ENCODE results near the gene EFS. TPM values are rescaled to one million over a fixed set of nuclear protein-coding genes. Genes with fewer than 3 reads are reported as not detected.

The EFS gene
- total and polyA plus RNA-seq, 4 experiments from 2014 or later, result not detected

- H3K27me3 Mint-ChIP-seq, result peaks cover 23 to 28% of the 10 kb centered on the region in 2 donors
- no peaks in the 10 kb centered on the region for H3K4me1 Mint-ChIP-seq
- H3K36me3 ChIP-seq (ENCODE audit: insufficient read depth, low read length), result no peaks in the 10 kb centered on the region
- H3K36me3 Mint-ChIP-seq, result no peaks in the 10 kb centered on the region
- no peaks in the 10 kb centered on the region for H3K4me1 ChIP-seq (ENCODE audit: insufficient read depth, low read length)
- intact Hi-C loops (cut with micrococcal nuclease), result no loop called here
- no peak overlapping the region for H3K4me3 Mint-ChIP-seq
- no peaks in the 10 kb centered on the region for H3K9me3 ChIP-seq (ENCODE audit: control insufficient read depth in 1 of 2, low read length in 2 of 2)
- CTCF ChIA-PET (ENCODE audit: partially characterized antibody), result interaction anchor here (1.1 to 1.8 kb wide), 2 partner anchors 10 to 20 kb away, joined by 4 to 7 read pairs; no protein-coding TSS in a partner anchor
- H3K27me3 ChIP-seq (ENCODE audit: insufficient read depth, low read length), result peaks cover 6% of the 10 kb centered on the region
- no peak overlapping the region for H3K27ac Mint-ChIP-seq
- DNase-seq, result no peak
- POLR2A ChIA-PET (ENCODE audit: partially characterized antibody), result no interaction called here
- H3K9me3 Mint-ChIP-seq, result no peaks in the 10 kb centered on the region
- no peak overlapping the region for H3K27ac ChIP-seq (ENCODE audit: low read depth, low read length)
- H3K4me3 ChIP-seq (ENCODE audit: low read length in 2 of 2), result no peak overlapping the region
Measured at GRCh38 chr14:23359722-23360447, 5.1 kb downstream of the EFS start.

- Histone ChIP-seq H3K36me3 (ENCODE audit: insufficient read depth, low read length) (no peaks in the 10 kb centered on the region), H3K27me3 (ENCODE audit: insufficient read depth, low read length) (peaks cover 2% of the 10 kb centered on the region), H3K27ac (ENCODE audit: low read depth, low read length) (no peak overlapping the region), H3K4me3 (ENCODE audit: low read length in 2 of 2) (no peak overlapping the region), H3K9me3 (ENCODE audit: control insufficient read depth in 1 of 2, low read length in 2 of 2) (no peaks in the 10 kb centered on the region), H3K4me1 (ENCODE audit: insufficient read depth, low read length) (no peaks in the 10 kb centered on the region)
- H3K4me1 Mint-ChIP-seq, result no peaks in the 10 kb centered on the region
- DNase-seq, result no peak
- H3K4me3 Mint-ChIP-seq, result no peak overlapping the region
- CTCF ChIA-PET (ENCODE audit: partially characterized antibody), result no interaction called here
- H3K9me3 Mint-ChIP-seq, result no peaks in the 10 kb centered on the region
- intact Hi-C loops (cut with micrococcal nuclease), result no loop called here
- H3K27me3 Mint-ChIP-seq, result peaks cover 21 to 27% of the 10 kb centered on the region in 2 donors
- POLR2A ChIA-PET (ENCODE audit: partially characterized antibody), result no interaction called here
- no peaks in the 10 kb centered on the region for H3K36me3 Mint-ChIP-seq
- no peak overlapping the region for H3K27ac Mint-ChIP-seq
Measured at GRCh38 chr14:23359167-23359626, 5.8 kb downstream of the EFS start.

- ChIA-PET POLR2A (ENCODE audit: partially characterized antibody) (no interaction called here), CTCF (ENCODE audit: partially characterized antibody) (interaction anchor here (1.1 kb wide), 1 partner anchor 32 kb away, joined by 3 read pairs; no protein-coding TSS in a partner anchor)
Measured at GRCh38 chr14:23358553-23359166, 6.3 kb downstream of the EFS start.

GRCh38 chr14:23358042-23358441, 6.9 kb downstream of the EFS start:
- no peak overlapping the region for H3K4me3 ChIP-seq (ENCODE audit: low read length in 2 of 2)
- H3K4me1 Mint-ChIP-seq, result peaks cover 2 to 9% (median 3%) of the 10 kb centered on the region in 4 donors
- POLR2A ChIA-PET (ENCODE audit: partially characterized antibody), result no interaction called here
- peaks cover 24 to 32% of the 10 kb centered on the region in 2 donors for H3K27me3 Mint-ChIP-seq
- H3K9me3 Mint-ChIP-seq, result no peaks in the 10 kb centered on the region
- H3K4me3 Mint-ChIP-seq, result no peak overlapping the region
- no peaks in the 10 kb centered on the region for H3K36me3 ChIP-seq (ENCODE audit: insufficient read depth, low read length)
- intact Hi-C loops (cut with micrococcal nuclease), result no loop called here
- H3K27ac Mint-ChIP-seq, result no peak overlapping the region
- H3K27me3 ChIP-seq (ENCODE audit: insufficient read depth, low read length), result peaks cover 4% of the 10 kb centered on the region
- CTCF ChIA-PET (ENCODE audit: partially characterized antibody), result interaction anchor here (1.1 kb wide), 1 partner anchor 31 kb away, joined by 3 read pairs; no protein-coding TSS in a partner anchor
- no peaks in the 10 kb centered on the region for H3K9me3 ChIP-seq (ENCODE audit: control insufficient read depth in 1 of 2, low read length in 2 of 2)
- H3K27ac ChIP-seq (ENCODE audit: low read depth, low read length), result no peak overlapping the region
- DNase-seq, result no peak
- no peaks in the 10 kb centered on the region for H3K4me1 ChIP-seq (ENCODE audit: insufficient read depth, low read length)
- H3K36me3 Mint-ChIP-seq, result no peaks in the 10 kb centered on the region

More at GRCh38 chr14:23358553-23359166, 6.3 kb downstream of the EFS start:
- Histone ChIP-seq H3K4me3 (ENCODE audit: low read length in 2 of 2) (no peak overlapping the region), H3K4me1 (ENCODE audit: insufficient read depth, low read length) (no peaks in the 10 kb centered on the region), H3K36me3 (ENCODE audit: insufficient read depth, low read length) (no peaks in the 10 kb centered on the region), H3K27me3 (ENCODE audit: insufficient read depth, low read length) (peaks cover 4% of the 10 kb centered on the region), H3K9me3 (ENCODE audit: control insufficient read depth in 1 of 2, low read length in 2 of 2) (no peaks in the 10 kb centered on the region), H3K27ac (ENCODE audit: low read depth, low read length) (no peak overlapping the region)
- Mint-ChIP-seq H3K9me3 (no peaks in the 10 kb centered on the region), H3K4me1 (peaks cover 0 to 3% (median under 1%) of the 10 kb centered on the region in 4 donors), H3K27me3 (peaks cover 23 to 30% of the 10 kb centered on the region in 2 donors), H3K4me3 (no peak overlapping the region), H3K27ac (no peak overlapping the region), H3K36me3 (no peaks in the 10 kb centered on the region)
- intact Hi-C loops (cut with micrococcal nuclease), result no loop called here
- no peak for DNase-seq

GRCh38 chr14:23357261-23357660, 7.7 kb downstream of the EFS start:
- CTCF ChIA-PET (ENCODE audit: partially characterized antibody), result interaction anchor here (1.1 kb wide), 1 partner anchor 31 kb away, joined by 3 read pairs; no protein-coding TSS in a partner anchor
- Histone ChIP-seq H3K9me3 (ENCODE audit: control insufficient read depth in 1 of 2, low read length in 2 of 2) (no peaks in the 10 kb centered on the region), H3K27me3 (ENCODE audit: insufficient read depth, low read length) (peaks cover 4% of the 10 kb centered on the region), H3K4me1 (ENCODE audit: insufficient read depth, low read length) (no peaks in the 10 kb centered on the region), H3K27ac (ENCODE audit: low read depth, low read length) (no peak overlapping the region), H3K4me3 (ENCODE audit: low read length in 2 of 2) (no peak overlapping the region), H3K36me3 (ENCODE audit: insufficient read depth, low read length) (no peaks in the 10 kb centered on the region)
- POLR2A ChIA-PET (ENCODE audit: partially characterized antibody), result no interaction called here
- Mint-ChIP-seq H3K9me3 (no peaks in the 10 kb centered on the region), H3K4me1 (peaks cover 4 to 13% (median 7%) of the 10 kb centered on the region in 4 donors), H3K36me3 (no peaks in the 10 kb centered on the region), H3K27me3 (peaks cover 27 to 35% of the 10 kb centered on the region in 2 donors), H3K4me3 (no peak overlapping the region), H3K27ac (no peak overlapping the region)
- DNase-seq, result no peak
- intact Hi-C loops (cut with micrococcal nuclease), result no loop called here

DNA sequence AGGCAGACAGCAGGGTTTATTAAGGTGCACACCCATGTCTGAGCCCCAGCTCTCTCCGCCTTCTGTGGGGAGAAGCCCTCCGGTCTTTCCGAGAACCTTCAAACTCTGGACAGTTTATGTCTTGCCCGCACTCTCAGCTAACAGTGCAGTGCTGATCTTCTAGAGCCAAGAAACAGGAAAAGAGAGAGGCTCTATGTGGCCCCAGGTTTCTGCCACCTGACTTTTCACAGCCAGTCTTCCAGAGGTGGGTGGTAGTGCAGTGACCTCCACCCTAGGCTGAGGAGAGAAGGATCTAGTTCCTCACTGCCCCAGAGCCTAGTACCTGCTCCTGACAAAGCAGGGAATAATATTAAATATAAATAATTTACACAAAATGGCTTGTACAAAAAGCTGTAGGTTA, 8.3 kb downstream of the EFS start:
- Mint-ChIP-seq H3K27me3 (peaks cover 27 to 35% of the 10 kb centered on the region in 2 donors), H3K4me3 (no peak overlapping the region), H3K9me3 (no peaks in the 10 kb centered on the region), H3K36me3 (no peaks in the 10 kb centered on the region), H3K27ac (no peak overlapping the region), H3K4me1 (peaks cover 4 to 13% (median 7%) of the 10 kb centered on the region in 4 donors)
- intact Hi-C loops (cut with micrococcal nuclease), result no loop called here
- peaks cover 4% of the 10 kb centered on the region for H3K4me1 ChIP-seq (ENCODE audit: insufficient read depth, low read length)
- no peak overlapping the region for H3K27ac ChIP-seq (ENCODE audit: low read depth, low read length)
- H3K36me3 ChIP-seq (ENCODE audit: insufficient read depth, low read length), result no peaks in the 10 kb centered on the region
- H3K4me3 ChIP-seq (ENCODE audit: low read length in 2 of 2), result no peak overlapping the region
- ChIA-PET POLR2A (ENCODE audit: partially characterized antibody) (no interaction called here), CTCF (ENCODE audit: partially characterized antibody) (no interaction called here)
- H3K9me3 ChIP-seq (ENCODE audit: control insufficient read depth in 1 of 2, low read length in 2 of 2), result no peaks in the 10 kb centered on the region
- DNase-seq, result no peak
- peaks cover 4% of the 10 kb centered on the region for H3K27me3 ChIP-seq (ENCODE audit: insufficient read depth, low read length)

DNA sequence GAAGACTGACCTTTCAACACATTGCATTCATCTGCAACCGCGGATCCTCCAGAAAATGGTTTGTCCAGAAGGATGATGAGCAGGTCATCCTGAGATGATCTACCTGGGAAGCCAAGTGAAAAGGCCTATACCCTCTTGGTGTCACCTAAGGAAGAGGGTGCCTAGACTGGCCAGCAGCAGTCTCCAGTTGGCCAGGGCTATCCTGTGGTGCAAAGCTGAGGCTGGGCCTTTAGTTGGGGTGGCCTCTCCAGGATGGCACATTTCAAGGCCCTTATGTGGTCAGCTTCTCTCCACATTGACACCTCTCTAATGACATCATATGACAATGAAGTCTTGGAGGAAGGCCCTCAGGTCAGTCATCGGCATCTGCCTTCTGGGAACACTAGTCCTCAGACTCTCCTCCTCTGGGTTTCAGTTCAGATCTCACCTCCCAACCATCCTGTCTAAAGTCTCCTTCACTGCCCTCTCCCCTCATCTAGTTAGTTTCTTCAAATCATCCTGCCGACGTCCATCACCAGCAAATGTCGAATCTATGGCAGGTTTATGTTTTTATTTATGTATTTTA, 9.0 kb downstream of the EFS start:
- Histone ChIP-seq H3K27ac (ENCODE audit: low read depth, low read length) (no peak overlapping the region), H3K4me1 (ENCODE audit: insufficient read depth, low read length) (peaks cover 7% of the 10 kb centered on the region), H3K27me3 (ENCODE audit: insufficient read depth, low read length) (peaks cover 4% of the 10 kb centered on the region), H3K4me3 (ENCODE audit: low read length in 2 of 2) (no peak overlapping the region), H3K36me3 (ENCODE audit: insufficient read depth, low read length) (no peaks in the 10 kb centered on the region), H3K9me3 (ENCODE audit: control insufficient read depth in 1 of 2, low read length in 2 of 2) (no peaks in the 10 kb centered on the region)
- Mint-ChIP-seq H3K36me3 (no peaks in the 10 kb centered on the region), H3K9me3 (no peaks in the 10 kb centered on the region), H3K27me3 (peaks cover 31 to 36% of the 10 kb centered on the region in 2 donors), H3K27ac (no peak overlapping the region), H3K4me1 (peaks cover 8 to 20% (median 12%) of the 10 kb centered on the region in 4 donors), H3K4me3 (no peak overlapping the region)
- ChIA-PET POLR2A (ENCODE audit: partially characterized antibody) (no interaction called here), CTCF (ENCODE audit: partially characterized antibody) (no interaction called here)
- DNase-seq, result no peak
- intact Hi-C loops (cut with micrococcal nuclease), result no loop called here
